Ovary (tissue), 3 donors: ENCODE measurements around the gene LGALS9B.
"Not testable (repeated sequence)": the region's sequence is repeated elsewhere in the genome, so short reads cannot be mapped to it uniquely, and the experiment has no call there.

ENCODE experiments used
- EP300 ChIP-seq: sonication (generic); formaldehyde crosslinking; IDR thresholded peaks from one replicate; pipeline ENCODE4 v1.6.1; 2017; ENCODE audit warnings: antibody characterized with exemption
- POLR2A ChIP-seq: fragments of 450-650 bp; IDR thresholded peaks from one replicate; pipeline ENCODE4 v1.6.1; 2017; ENCODE audit warnings: antibody characterized with exemption, mild to moderate bottlenecking, moderate library complexity
- TF ChIP-seq, protein P1 (sequence below), 3 donors: fragments of 450-650 bp in 2 of 3; fragments of 200-600 bp in 1 of 3; IDR thresholded peaks; one replicate each; pipeline versions ENCODE4 v1.5.1 to v1.8.0; 2016 to 2022; ENCODE audit warnings: antibody characterized with exemption in 3 of 3, mild to moderate bottlenecking in 1 of 3
- donor health status: DM: no; HTN: no; CAD: no.

DNA sequence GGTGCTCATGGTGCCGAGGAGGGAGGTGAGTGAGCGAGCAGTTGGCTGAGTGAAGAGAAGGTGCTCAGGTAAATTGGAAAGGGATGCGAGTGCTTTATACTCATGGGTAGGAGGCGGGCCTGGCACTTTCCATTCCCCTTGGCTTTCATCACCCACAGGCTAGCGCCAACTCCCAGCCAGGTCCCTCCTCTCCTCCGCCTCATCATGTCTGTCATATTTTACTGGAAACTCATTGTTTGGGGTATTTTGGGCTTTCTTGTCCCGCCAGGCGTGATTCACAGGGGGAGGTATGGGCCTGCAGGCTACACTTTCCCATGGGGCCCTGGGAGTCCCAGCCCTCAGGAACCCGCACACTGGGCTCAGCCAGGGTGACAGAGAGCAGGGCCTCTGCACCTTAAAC lies 26.8 kb upstream of the LGALS9B start:
- TF ChIP-seq, protein P1, sequence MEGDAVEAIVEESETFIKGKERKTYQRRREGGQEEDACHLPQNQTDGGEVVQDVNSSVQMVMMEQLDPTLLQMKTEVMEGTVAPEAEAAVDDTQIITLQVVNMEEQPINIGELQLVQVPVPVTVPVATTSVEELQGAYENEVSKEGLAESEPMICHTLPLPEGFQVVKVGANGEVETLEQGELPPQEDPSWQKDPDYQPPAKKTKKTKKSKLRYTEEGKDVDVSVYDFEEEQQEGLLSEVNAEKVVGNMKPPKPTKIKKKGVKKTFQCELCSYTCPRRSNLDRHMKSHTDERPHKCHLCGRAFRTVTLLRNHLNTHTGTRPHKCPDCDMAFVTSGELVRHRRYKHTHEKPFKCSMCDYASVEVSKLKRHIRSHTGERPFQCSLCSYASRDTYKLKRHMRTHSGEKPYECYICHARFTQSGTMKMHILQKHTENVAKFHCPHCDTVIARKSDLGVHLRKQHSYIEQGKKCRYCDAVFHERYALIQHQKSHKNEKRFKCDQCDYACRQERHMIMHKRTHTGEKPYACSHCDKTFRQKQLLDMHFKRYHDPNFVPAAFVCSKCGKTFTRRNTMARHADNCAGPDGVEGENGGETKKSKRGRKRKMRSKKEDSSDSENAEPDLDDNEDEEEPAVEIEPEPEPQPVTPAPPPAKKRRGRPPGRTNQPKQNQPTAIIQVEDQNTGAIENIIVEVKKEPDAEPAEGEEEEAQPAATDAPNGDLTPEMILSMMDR (IDR thresholded peaks at IDR 0.05) = not testable (repeated sequence)
- not testable (repeated sequence) for TF ChIP-seq POLR2A, EP300
